HepG2 (cell line): Measurements from ENCODE around the gene CYBC1. TPM values are rescaled to one million over a fixed set of nuclear protein-coding genes. Genes with fewer than 3 reads are reported as not detected.

Source experiments
- ATAD3A ChIP-seq: sonication (generic); formaldehyde crosslinking; IDR thresholded peaks from 2 replicates; pipeline ENCODE4 v1.4.0; 2020; ENCODE audit warnings: missing genetic modification reagents
- BCLAF1 ChIP-seq: fragments of 450-650 bp; IDR thresholded peaks from 2 replicates; pipeline ENCODE4 v1.6.1; 2017; ENCODE audit warnings: mild to moderate bottlenecking
- HDAC1 ChIP-seq: sonication (generic); formaldehyde crosslinking; IDR thresholded peaks from 2 replicates; pipeline ENCODE4 v1.5.1; 2020; ENCODE audit warnings: mild to moderate bottlenecking, missing genetic modification reagents
- HDAC2 ChIP-seq: sonication (generic); formaldehyde crosslinking; IDR thresholded peaks from 2 replicates; pipeline ENCODE4 v1.4.0; 2020; ENCODE audit warnings: missing genetic modification reagents
- KAT2B ChIP-seq: fragments of 150-350 bp; IDR thresholded peaks from 2 replicates; pipeline ENCODE4 v1.6.1; 2014; ENCODE audit warnings: low read depth, low read length, borderline replicate concordance
- KDM6A ChIP-seq: IDR thresholded peaks from 2 replicates; pipeline ENCODE4 v1.6.1; 2016; ENCODE audit warnings: low read depth
- LCORL ChIP-seq, 2 experiments: fragments of 450-650 bp in 1 of 2; sonication (generic) in 1 of 2; formaldehyde crosslinking in 1 of 2; IDR thresholded peaks; 2 replicates each; pipeline versions ENCODE4 v1.5.0 to v1.6.1; 2017 to 2020; ENCODE audit warnings: antibody characterized with exemption in 1 of 2, missing genetic modification reagents in 1 of 2
- NFATC3 ChIP-seq: sonication (generic); formaldehyde crosslinking; IDR thresholded peaks from 2 replicates; pipeline ENCODE4 v1.5.1; 2020; ENCODE audit warnings: mild to moderate bottlenecking, missing genetic modification reagents
- NPAS2 ChIP-seq: sonication (generic); formaldehyde crosslinking; IDR thresholded peaks from 2 replicates; pipeline ENCODE4 v1.8.0; 2022; ENCODE audit warnings: mild to moderate bottlenecking, missing genetic modification reagents, borderline replicate concordance
- RARG ChIP-seq: sonication (generic); formaldehyde crosslinking; IDR thresholded peaks from 2 replicates; pipeline ENCODE4 v1.4.0; 2020; ENCODE audit warnings: low read depth, mild to moderate bottlenecking, missing genetic modification reagents
- RFX1 ChIP-seq: fragments of 450-650 bp; IDR thresholded peaks from 2 replicates; pipeline ENCODE4 v1.6.1; 2017
- RXRB ChIP-seq: IDR thresholded peaks from 2 replicates; pipeline ENCODE4 v1.6.1; 2016; ENCODE audit warnings: borderline replicate concordance, missing genetic modification reagents, missing compliant biosample characterization
- SNRNP70 ChIP-seq: fragments of 200-400 bp; formaldehyde crosslinking; IDR thresholded peaks from 2 replicates; pipeline ENCODE4 v1.6.1; 2017; ENCODE audit warnings: mild to moderate bottlenecking, low read depth, low read length, moderate library complexity
- SP2 ChIP-seq: sonication (generic); formaldehyde crosslinking; IDR thresholded peaks from 2 replicates; pipeline ENCODE4 v1.5.1; 2020; ENCODE audit warnings: mild to moderate bottlenecking, missing genetic modification reagents
- ZBTB46 ChIP-seq: sonication (generic); formaldehyde crosslinking; IDR thresholded peaks from 2 replicates; pipeline ENCODE4 v1.4.0; 2020; ENCODE audit warnings: mild to moderate bottlenecking, missing genetic modification reagents, borderline replicate concordance
- ZFY ChIP-seq: sonication (generic); formaldehyde crosslinking; IDR thresholded peaks from 2 replicates; pipeline ENCODE4 v1.4.0; 2020; ENCODE audit warnings: missing genetic modification reagents
- ZIK1 ChIP-seq: sonication (generic); formaldehyde crosslinking; IDR thresholded peaks from 2 replicates; pipeline ENCODE4 v1.5.0; 2020; ENCODE audit warnings: mild to moderate bottlenecking, low read depth, missing genetic modification reagents, borderline replicate concordance
- ZNF274 ChIP-seq: sonication (generic); formaldehyde crosslinking; IDR thresholded peaks from 2 replicates; pipeline ENCODE4 v1.5.1; 2020; ENCODE audit warnings: mild to moderate bottlenecking, missing genetic modification reagents
- ZNF460 ChIP-seq: sonication (generic); formaldehyde crosslinking; IDR thresholded peaks from 2 replicates; pipeline ENCODE4 v1.5.1; 2020; ENCODE audit warnings: missing genetic modification reagents, mild to moderate bottlenecking, borderline replicate concordance
- ZNF678 ChIP-seq: sonication (generic); formaldehyde crosslinking; IDR thresholded peaks from 2 replicates; pipeline ENCODE4 v1.4.0; 2020; ENCODE audit warnings: mild to moderate bottlenecking, missing genetic modification reagents
- polyA plus RNA-seq, 8 experiments: library from polyadenylated mRNA; depleted of rRNA in 3 of 8; stranded (reverse) in 7 of 8; unstranded in 1 of 8; fragments of >200 nt; fragmentation: Illumina TruSeq in 4 of 8; extraction: Trizol in 4 of 8; gene quantifications; 2 replicates each; pipeline versions ENCODE4 v1.2.1 to v1.2.3, GENCODE V29; 2011 to 2016; ENCODE audit warnings: low read depth in 4 of 8, missing spikeins in 1 of 8, mixed read lengths in 1 of 8; ENCODE audit not compliant: insufficient read depth in 1 of 8
- total RNA-seq, 5 experiments: library from RNA; depleted of rRNA; stranded (reverse); fragments of >200 nt; fragmentation: Illumina TruSeq; extraction: Trizol; gene quantifications; 2 replicates each; pipeline ENCODE4 v1.2.3, GENCODE V29; 2016; ENCODE audit warnings: low read depth in 1 of 5
- TF ChIP-seq, protein P1 (sequence below): IDR thresholded peaks from 2 replicates; pipeline ENCODE4 v1.6.1; 2012; ENCODE audit warnings: low read length, improper control_type of control experiment
- TF ChIP-seq, protein P2 (sequence below): sonication (generic); formaldehyde crosslinking; IDR thresholded peaks from 2 replicates; pipeline ENCODE4 v1.8.0; 2023; ENCODE audit warnings: mild to moderate bottlenecking, missing genetic modification reagents

CYBC1 gene
- total and polyA plus RNA-seq, 2 of the 13 experiments (the other 11 are each of a cell fraction or from before 2014, with no cell fraction given), result 43.4 to 44.1 TPM

GRCh38 chr17:82458179-82458884 is 7.8 kb upstream of the CYBC1 start, which contains the start of gene NARF (continued):
- TF ChIP-seq, protein P1, sequence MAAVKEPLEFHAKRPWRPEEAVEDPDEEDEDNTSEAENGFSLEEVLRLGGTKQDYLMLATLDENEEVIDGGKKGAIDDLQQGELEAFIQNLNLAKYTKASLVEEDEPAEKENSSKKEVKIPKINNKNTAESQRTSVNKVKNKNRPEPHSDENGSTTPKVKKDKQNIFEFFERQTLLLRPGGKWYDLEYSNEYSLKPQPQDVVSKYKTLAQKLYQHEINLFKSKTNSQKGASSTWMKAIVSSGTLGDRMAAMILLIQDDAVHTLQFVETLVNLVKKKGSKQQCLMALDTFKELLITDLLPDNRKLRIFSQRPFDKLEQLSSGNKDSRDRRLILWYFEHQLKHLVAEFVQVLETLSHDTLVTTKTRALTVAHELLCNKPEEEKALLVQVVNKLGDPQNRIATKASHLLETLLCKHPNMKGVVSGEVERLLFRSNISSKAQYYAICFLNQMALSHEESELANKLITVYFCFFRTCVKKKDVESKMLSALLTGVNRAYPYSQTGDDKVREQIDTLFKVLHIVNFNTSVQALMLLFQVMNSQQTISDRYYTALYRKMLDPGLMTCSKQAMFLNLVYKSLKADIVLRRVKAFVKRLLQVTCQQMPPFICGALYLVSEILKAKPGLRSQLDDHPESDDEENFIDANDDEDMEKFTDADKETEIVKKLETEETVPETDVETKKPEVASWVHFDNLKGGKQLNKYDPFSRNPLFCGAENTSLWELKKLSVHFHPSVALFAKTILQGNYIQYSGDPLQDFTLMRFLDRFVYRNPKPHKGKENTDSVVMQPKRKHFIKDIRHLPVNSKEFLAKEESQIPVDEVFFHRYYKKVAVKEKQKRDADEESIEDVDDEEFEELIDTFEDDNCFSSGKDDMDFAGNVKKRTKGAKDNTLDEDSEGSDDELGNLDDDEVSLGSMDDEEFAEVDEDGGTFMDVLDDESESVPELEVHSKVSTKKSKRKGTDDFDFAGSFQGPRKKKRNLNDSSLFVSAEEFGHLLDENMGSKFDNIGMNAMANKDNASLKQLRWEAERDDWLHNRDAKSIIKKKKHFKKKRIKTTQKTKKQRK, result no peak
- TF ChIP-seq ZFY, result peak; percentile 92
- TF ChIP-seq ATAD3A, result no peak
- TF ChIP-seq, protein P2, sequence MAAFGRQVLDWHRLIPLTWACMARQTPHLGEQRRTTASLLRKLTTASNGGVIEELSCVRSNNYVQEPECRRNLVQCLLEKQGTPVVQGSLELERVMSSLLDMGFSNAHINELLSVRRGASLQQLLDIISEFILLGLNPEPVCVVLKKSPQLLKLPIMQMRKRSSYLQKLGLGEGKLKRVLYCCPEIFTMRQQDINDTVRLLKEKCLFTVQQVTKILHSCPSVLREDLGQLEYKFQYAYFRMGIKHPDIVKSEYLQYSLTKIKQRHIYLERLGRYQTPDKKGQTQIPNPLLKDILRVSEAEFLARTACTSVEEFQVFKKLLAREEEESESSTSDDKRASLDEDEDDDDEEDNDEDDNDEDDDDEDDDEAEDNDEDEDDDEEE (CRISPR knock-in tag), result peak; percentile 95; the same call in 1 of the 2 replicates
- TF ChIP-seq ZNF274 (CRISPR knock-in tag), result peak; percentile 70; the same call in 1 of the 2 replicates
- no peak for TF ChIP-seq SNRNP70
- TF ChIP-seq HDAC2, result 0 out of 2 replicates have a peak, but pooled peaks have one; percentile 8
- no peak for TF ChIP-seq NPAS2
- TF ChIP-seq SP2 (CRISPR knock-in tag), result peak; percentile 91
- no peak for TF ChIP-seq NFATC3 (CRISPR knock-in tag)
- TF ChIP-seq RARG (CRISPR knock-in tag), result peak; percentile 90; the same call in 1 of the 2 replicates
- TF ChIP-seq BCLAF1, result no peak
- peak; percentile 66 for TF ChIP-seq ZIK1 (CRISPR knock-in tag)
- no peak for TF ChIP-seq RFX1
- TF ChIP-seq ZBTB46 (CRISPR knock-in tag), result peak; percentile 78
- TF ChIP-seq KDM6A (CRISPR knock-in tag), result no peak
- TF ChIP-seq RXRB, result no peak
- TF ChIP-seq LCORL (IDR thresholded peaks at IDR 0.05), result no peak
- TF ChIP-seq LCORL (CRISPR knock-in tag; IDR thresholded peaks at IDR 0.05), result peak; percentile 80
- TF ChIP-seq KAT2B, result no peak
- no peak; the same call in 1 of the 2 replicates for TF ChIP-seq ZNF460 (CRISPR knock-in tag)
- TF ChIP-seq HDAC1 (CRISPR knock-in tag), result peak; percentile 92
- peak; percentile 93 for TF ChIP-seq ZNF678 (CRISPR knock-in tag)
